Ishikawa (cell line): ENCODE data around the gene RAB6C.

Experiments
- CEBPB ChIP-seq: IDR thresholded peaks from 2 replicates; pipeline ENCODE4 v1.6.1; 2012
- CREB1 ChIP-seq: IDR thresholded peaks from 2 replicates; pipeline ENCODE4 v1.6.1; 2012; ENCODE audit warnings: low read depth
- EGR1 ChIP-seq: IDR thresholded peaks from 2 replicates; pipeline ENCODE4 v1.6.1; 2012
- EP300 ChIP-seq: IDR thresholded peaks from 2 replicates; pipeline ENCODE4 v1.6.1; 2012; ENCODE audit warnings: borderline replicate concordance
- FOXM1 ChIP-seq: IDR thresholded peaks from 2 replicates; pipeline ENCODE4 v1.6.1; 2012; ENCODE audit warnings: low read depth, borderline replicate concordance
- MAX ChIP-seq: IDR thresholded peaks from 2 replicates; pipeline ENCODE4 v1.6.1; 2012
- NFIC ChIP-seq: IDR thresholded peaks from 2 replicates; pipeline ENCODE4 v1.6.1; 2012
- RAD21 ChIP-seq: IDR thresholded peaks from 2 replicates; pipeline ENCODE4 v1.6.1; 2012; ENCODE audit warnings: low read depth
- REST ChIP-seq: IDR thresholded peaks from 2 replicates; pipeline ENCODE4 v1.6.1; 2012; ENCODE audit warnings: low read depth, mild to moderate bottlenecking
- TAF1 ChIP-seq: IDR thresholded peaks from 2 replicates; pipeline ENCODE4 v1.6.1; 2012; ENCODE audit warnings: low read depth, mild to moderate bottlenecking
- TCF12 ChIP-seq: IDR thresholded peaks from 2 replicates; pipeline ENCODE4 v1.6.1; 2012; ENCODE audit warnings: low read depth
- TEAD4 ChIP-seq: IDR thresholded peaks from 2 replicates; pipeline ENCODE4 v1.6.1; 2012
- USF1 ChIP-seq: IDR thresholded peaks from 2 replicates; pipeline ENCODE4 v1.6.1; 2012
- YY1 ChIP-seq: IDR thresholded peaks from 2 replicates; pipeline ENCODE4 v1.6.1; 2012; ENCODE audit warnings: low read depth
- ZBTB7A ChIP-seq: IDR thresholded peaks from 2 replicates; pipeline ENCODE4 v1.6.1; 2012; ENCODE audit warnings: low read depth

RAB6C gene

GRCh38 chr2:129984426-129984825 is 5.0 kb downstream of the RAB6C start:
- TF ChIP-seq CEBPB, result no peak
- TF ChIP-seq EGR1, result no peak
- no peak for TF ChIP-seq REST
- no peak for TF ChIP-seq YY1
- no peak for TF ChIP-seq MAX
- TF ChIP-seq USF1, result no peak
- no peak for TF ChIP-seq RAD21
- TF ChIP-seq ZBTB7A, result no peak
- no peak for TF ChIP-seq FOXM1
- no peak for TF ChIP-seq TAF1
- TF ChIP-seq NFIC, result no peak
- no peak for TF ChIP-seq TEAD4
- no peak for TF ChIP-seq EP300
- TF ChIP-seq CREB1, result no peak
- TF ChIP-seq TCF12, result no peak

- TF ChIP-seq CEBPB, result no peak
Observed at GRCh38 chr2:130019402-130019801, 39.9 kb downstream of the RAB6C start.
